Non-pigmented ciliary epithelial cell (primary cell): ENCODE results near the gene SAMD4A.
"Not testable (repeated sequence)": the region's sequence is repeated elsewhere in the genome, so short reads cannot be mapped to it uniquely, and the experiment has no call there.

Experiments
- DNase-seq: peaks from one replicate; pipeline ENCODE4 v3.0.0-alpha.2; 2010; ENCODE audit warnings: low read depth

Gene SAMD4A

GRCh38 chr14:54784060-54784459 is 217.1 kb downstream of the SAMD4A start:
- DNase-seq: no peak

GRCh38 chr14:54784657-54785056 is 217.7 kb downstream of the SAMD4A start:
- no peak for DNase-seq

GRCh38 chr14:54785136-54785777 is 218.3 kb downstream of the SAMD4A start:
- DNase-seq: no peak

GRCh38 chr14:54785778-54786770 is 219.1 kb downstream of the SAMD4A start:
- DNase-seq: no peak

GRCh38 chr14:54786838-54787237 is 219.9 kb downstream of the SAMD4A start:
- no peak for DNase-seq

- DNase-seq: no peak
Measured at GRCh38 chr14:54787261-54787660, 220.3 kb downstream of the SAMD4A start.

- no peak for DNase-seq
Measured at GRCh38 chr14:54788701-54789100, 221.8 kb downstream of the SAMD4A start.

GRCh38 chr14:54789166-54789565 is 222.2 kb downstream of the SAMD4A start:
- DNase-seq: no peak

- no peak for DNase-seq
Measured at GRCh38 chr14:54789781-54790480, 223.0 kb downstream of the SAMD4A start.

GRCh38 chr14:54791001-54791400 is 224.1 kb downstream of the SAMD4A start:
- no peak for DNase-seq

- DNase-seq: no peak
Measured at GRCh38 chr14:54792288-54792687, 225.4 kb downstream of the SAMD4A start.

GRCh38 chr14:54794159-54794558 is 227.2 kb downstream of the SAMD4A start:
- DNase-seq: no peak

GRCh38 chr14:54794796-54795195 is 227.9 kb downstream of the SAMD4A start:
- DNase-seq: no peak

GRCh38 chr14:54796961-54797360 is 230.0 kb downstream of the SAMD4A start:
- DNase-seq: no peak

GRCh38 chr14:54797556-54797955 is 230.6 kb downstream of the SAMD4A start:
- no peak for DNase-seq

- no peak for DNase-seq
Measured at GRCh38 chr14:54797986-54798385, 231.1 kb downstream of the SAMD4A start.

- no peak for DNase-seq
Measured at GRCh38 chr14:54798465-54799124, 231.7 kb downstream of the SAMD4A start.

- not testable (repeated sequence) for DNase-seq
Measured at GRCh38 chr14:54801482-54801881, 234.6 kb downstream of the SAMD4A start.

- DNase-seq: no peak
Measured at GRCh38 chr14:54803396-54803795, 236.5 kb downstream of the SAMD4A start.

- no peak for DNase-seq
Measured at GRCh38 chr14:54803926-54804537, 237.1 kb downstream of the SAMD4A start.

- no peak for DNase-seq
Measured at GRCh38 chr14:54804538-54805041, 237.7 kb downstream of the SAMD4A start.
